Embryonic facial prominence (tissue), 1 donor: Measurements from ENCODE around the gene GNB5.
"Not testable (repeated sequence)": the region's sequence is repeated elsewhere in the genome, so short reads cannot be mapped to it uniquely, and the experiment has no call there.

Experiments
- DNase-seq: peaks from one replicate; pipeline ENCODE4 v3.0.0-alpha.2; 2016; ENCODE audit errors: extremely low spot score

The GNB5 gene

GRCh38 chr15:52112203-52112750, 78.9 kb downstream of the GNB5 start:
- no peak for DNase-seq

- DNase-seq, result no peak
These were observed 79.5 kb downstream of the GNB5 start for GRCh38 chr15:52111517-52112202.

GRCh38 chr15:52109559-52110451, 81.4 kb downstream of the GNB5 start:
- DNase-seq, result no peak

- DNase-seq, result no peak
These were observed 84.0 kb downstream of the GNB5 start for GRCh38 chr15:52107238-52107637.

- no peak for DNase-seq
These were observed 84.6 kb downstream of the GNB5 start for GRCh38 chr15:52106641-52107040.

GRCh38 chr15:52105846-52106245, 85.3 kb downstream of the GNB5 start:
- no peak for DNase-seq

GRCh38 chr15:52104532-52105004, 86.6 kb downstream of the GNB5 start:
- no peak for DNase-seq

- DNase-seq, result no peak
These were observed 87.7 kb downstream of the GNB5 start for GRCh38 chr15:52103217-52104207.

- DNase-seq, result no peak
These were observed 88.7 kb downstream of the GNB5 start for GRCh38 chr15:52102463-52102862.

GRCh38 chr15:52101542-52102323, 89.5 kb downstream of the GNB5 start:
- no peak for DNase-seq

- no peak for DNase-seq
These were observed 90.3 kb downstream of the GNB5 start for GRCh38 chr15:52100807-52101442.

GRCh38 chr15:52099651-52100272, 91.4 kb downstream of the GNB5 start:
- no peak for DNase-seq

GRCh38 chr15:52098323-52098722, 92.9 kb downstream of the GNB5 start:
- no peak for DNase-seq

- DNase-seq, result no peak
These were observed 94.0 kb downstream of the GNB5 start for GRCh38 chr15:52097180-52097579.

- not testable (repeated sequence) for DNase-seq
These were observed 94.7 kb downstream of the GNB5 start for GRCh38 chr15:52096536-52096935.

- no peak for DNase-seq
These were observed 95.5 kb downstream of the GNB5 start for GRCh38 chr15:52095597-52096262.

GRCh38 chr15:52094811-52095584, 96.2 kb downstream of the GNB5 start:
- DNase-seq, result no peak
